Coronary artery (tissue), 2 donors: ENCODE measurements around the gene LMNA.
"Not testable (repeated sequence)": the region's sequence is repeated elsewhere in the genome, so short reads cannot be mapped to it uniquely, and the experiment has no call there.

Source experiments
- DNase-seq: peaks from one replicate; pipeline ENCODE4 v3.0.0-alpha.2; 2017; ENCODE audit warnings: low spot score
- H3K27ac ChIP-seq, 2 donors: fragments of 200-600 bp; sonication (generic); one replicate each; pipeline ENCODE4 v1.5.1; 2016 to 2019
- H3K4me3 ChIP-seq: fragments of 200-600 bp; sonication (generic); 2 replicates; pipeline ENCODE4 v1.5.1; 2016; ENCODE audit warnings: mild to moderate bottlenecking, moderate library complexity
- TF ChIP-seq, protein P1 (sequence below): fragments of 200-600 bp; sonication (generic); IDR thresholded peaks from one replicate; pipeline ENCODE4 v1.5.1; 2019; ENCODE audit warnings: antibody characterized with exemption

The LMNA gene

GRCh38 chr1:156118177-156118868 is 3.8 kb downstream of the LMNA start:
- TF ChIP-seq, protein P1, sequence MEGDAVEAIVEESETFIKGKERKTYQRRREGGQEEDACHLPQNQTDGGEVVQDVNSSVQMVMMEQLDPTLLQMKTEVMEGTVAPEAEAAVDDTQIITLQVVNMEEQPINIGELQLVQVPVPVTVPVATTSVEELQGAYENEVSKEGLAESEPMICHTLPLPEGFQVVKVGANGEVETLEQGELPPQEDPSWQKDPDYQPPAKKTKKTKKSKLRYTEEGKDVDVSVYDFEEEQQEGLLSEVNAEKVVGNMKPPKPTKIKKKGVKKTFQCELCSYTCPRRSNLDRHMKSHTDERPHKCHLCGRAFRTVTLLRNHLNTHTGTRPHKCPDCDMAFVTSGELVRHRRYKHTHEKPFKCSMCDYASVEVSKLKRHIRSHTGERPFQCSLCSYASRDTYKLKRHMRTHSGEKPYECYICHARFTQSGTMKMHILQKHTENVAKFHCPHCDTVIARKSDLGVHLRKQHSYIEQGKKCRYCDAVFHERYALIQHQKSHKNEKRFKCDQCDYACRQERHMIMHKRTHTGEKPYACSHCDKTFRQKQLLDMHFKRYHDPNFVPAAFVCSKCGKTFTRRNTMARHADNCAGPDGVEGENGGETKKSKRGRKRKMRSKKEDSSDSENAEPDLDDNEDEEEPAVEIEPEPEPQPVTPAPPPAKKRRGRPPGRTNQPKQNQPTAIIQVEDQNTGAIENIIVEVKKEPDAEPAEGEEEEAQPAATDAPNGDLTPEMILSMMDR, result no peak
- Histone ChIP-seq H3K27ac (peak overlapping the region; percentile 93 to 99), H3K4me3 (peak overlapping the region; percentile 96)
- no peak for DNase-seq

- Histone ChIP-seq H3K4me3 (peak overlapping the region; percentile 96), H3K27ac (peak overlapping the region; percentile 93 to 99)
- TF ChIP-seq, protein P1, result no peak
- DNase-seq, result no peak
These were observed 5.1 kb downstream of the LMNA start for GRCh38 chr1:156119503-156120209.

DNA sequence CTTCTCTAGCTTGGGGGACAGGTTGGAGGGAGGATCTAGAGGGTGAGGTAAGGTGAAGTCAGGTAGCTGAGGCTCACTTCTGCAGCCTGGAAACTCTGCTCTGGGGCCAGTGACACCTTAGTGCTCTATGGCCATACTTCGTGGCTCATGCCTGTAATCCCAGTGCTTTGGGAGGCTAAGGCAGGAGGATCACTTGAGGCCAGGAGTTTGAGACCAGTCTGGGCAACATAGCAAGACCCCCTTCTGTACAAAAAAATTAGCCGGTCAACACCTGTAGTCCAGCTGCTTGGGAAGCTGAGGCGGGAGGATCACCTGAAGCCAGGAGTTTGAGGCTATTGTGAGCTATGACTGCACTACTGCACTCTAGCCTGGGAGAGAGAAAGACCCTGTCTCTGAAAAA is 5.8 kb downstream of the LMNA start:
- TF ChIP-seq, protein P1, result no peak
- DNase-seq, result no peak
- peak overlapping the region; percentile 93 to 99 for H3K27ac ChIP-seq
- H3K4me3 ChIP-seq, result peak overlapping the region; percentile 96

DNA sequence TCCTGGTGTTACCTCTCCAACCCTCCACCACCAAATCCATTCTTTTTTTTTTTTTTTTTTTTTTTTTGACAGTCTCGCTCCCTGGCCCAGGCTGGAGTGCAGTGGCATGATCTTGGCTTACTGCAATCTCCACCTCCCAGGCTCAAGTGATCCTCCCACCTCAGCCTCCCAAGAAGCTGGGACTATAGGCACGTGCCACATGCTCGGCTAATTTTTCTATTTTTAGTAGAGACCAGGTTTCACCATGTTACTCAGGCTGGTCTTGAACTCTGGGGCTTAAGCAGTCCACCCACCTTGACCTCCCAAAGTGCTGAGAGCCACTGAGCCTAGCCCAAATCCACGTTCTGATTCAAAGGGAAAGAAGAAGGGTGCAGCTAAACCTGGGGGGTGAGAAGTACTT is 6.5 kb downstream of the LMNA start:
- not testable (repeated sequence) for DNase-seq
- Histone ChIP-seq H3K27ac (peak overlapping the region; percentile 93 to 99), H3K4me3 (peak overlapping the region; percentile 96)

GRCh38 chr1:156121457-156121856 is 6.9 kb downstream of the LMNA start:
- Histone ChIP-seq H3K27ac (peak overlapping the region; percentile 93 to 99), H3K4me3 (peak overlapping the region; percentile 96)
- TF ChIP-seq, protein P1, result no peak
- DNase-seq, result no peak

DNA sequence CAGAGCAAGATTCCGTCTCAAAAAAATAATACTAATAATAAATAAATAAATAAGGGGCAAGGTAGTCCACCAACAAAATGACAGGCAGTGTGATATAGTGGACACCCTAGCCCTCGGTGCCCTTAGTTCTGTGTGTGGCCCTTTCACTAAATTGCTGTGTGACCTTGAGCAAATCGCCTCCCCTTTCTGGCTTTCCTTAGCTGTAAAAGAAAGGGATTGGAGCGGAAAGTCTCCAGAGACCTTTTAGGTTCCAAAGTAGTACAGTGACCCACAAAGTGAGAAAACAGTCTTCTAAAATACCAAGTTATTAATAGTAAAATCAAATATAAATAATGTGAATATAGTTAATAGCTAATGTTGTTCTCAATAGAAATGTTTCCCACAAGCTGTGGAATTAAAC is 7.6 kb downstream of the LMNA start:
- TF ChIP-seq, protein P1, result no peak
- H3K4me3 ChIP-seq, result peak overlapping the region; percentile 96
- peak overlapping the region; percentile 93 to 99 for H3K27ac ChIP-seq
- no peak for DNase-seq

DNA sequence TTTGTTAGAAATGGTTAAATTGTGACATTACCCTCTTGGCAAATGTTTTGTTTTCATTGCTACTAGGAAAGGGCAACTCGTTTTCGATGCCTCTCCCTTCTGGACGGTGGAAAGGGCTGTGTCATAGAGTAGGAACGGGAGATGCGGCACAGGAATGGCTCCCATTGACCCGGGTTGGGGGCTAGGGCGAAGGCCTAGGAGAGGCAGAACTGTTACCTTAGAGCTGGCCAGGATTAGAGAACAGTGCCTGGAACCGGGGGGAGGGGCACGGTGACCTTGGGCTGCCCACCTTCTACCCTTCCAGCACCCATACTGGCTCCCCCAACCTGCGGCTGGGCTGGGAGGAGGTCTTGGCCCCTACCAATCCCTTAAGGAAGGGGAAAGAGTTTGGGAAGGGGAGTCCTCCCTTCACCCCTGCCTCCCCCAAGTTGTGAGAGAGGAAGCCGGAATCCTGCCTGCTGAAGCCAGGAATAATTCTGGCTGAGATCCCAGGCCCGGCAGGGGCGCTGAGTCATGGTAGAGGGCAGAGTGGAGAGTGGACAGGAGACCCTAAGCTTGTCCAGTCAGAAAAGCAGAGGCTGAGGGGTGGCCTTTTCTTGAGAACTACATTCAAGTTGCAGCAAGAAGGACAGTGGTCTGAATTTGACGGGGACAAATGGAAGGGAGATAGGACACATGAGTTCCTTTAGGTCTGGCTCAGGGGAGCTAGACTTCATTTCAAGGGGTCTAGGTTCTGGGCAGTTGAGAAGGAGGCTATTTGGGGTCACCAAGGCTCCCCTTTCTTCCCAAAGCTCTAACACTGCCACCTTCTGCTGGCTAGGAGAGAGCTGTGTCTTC is 8.2 kb downstream of the LMNA start:
- H3K4me3 ChIP-seq, result peak overlapping the region; percentile 96
- peak; percentile 95 for DNase-seq
- TF ChIP-seq, protein P1, result no peak
- peak overlapping the region; percentile 93 to 99 for H3K27ac ChIP-seq
